Activated CD4-positive, alpha-beta T cell treated with anti-CD3 and anti-CD28 coated beads, Interleukin-2, amount 10 ng/mL, durations not matched to agents 24 days and 14 days (primary cell): Measurements from ENCODE around the gene ERV3-1. TPM values are rescaled to one million over a fixed set of nuclear protein-coding genes. Genes with fewer than 3 reads are reported as not detected.
"Not testable (repeated sequence)": the region's sequence is repeated elsewhere in the genome, so short reads cannot be mapped to it uniquely, and the experiment has no call there.

ENCODE experiments used
- DNase-seq: peaks from one replicate; pipeline ENCODE4 v3.0.0; 2022
- H3K27ac Mint-ChIP-seq: one replicate; pipeline ENCODE4 v1.8.0; 2022; ENCODE audit warnings: mild to moderate bottlenecking, mixed read lengths
- H3K27me3 Mint-ChIP-seq: one replicate; pipeline ENCODE4 v1.8.0; 2022; ENCODE audit warnings: mixed read lengths
- H3K36me3 Mint-ChIP-seq: one replicate; pipeline ENCODE4 v1.8.0; 2022; ENCODE audit warnings: low read depth, mild to moderate bottlenecking, mixed read lengths
- H3K4me1 Mint-ChIP-seq: one replicate; pipeline ENCODE4 v1.8.0; 2021; ENCODE audit warnings: mixed read lengths
- H3K4me3 Mint-ChIP-seq: one replicate; pipeline ENCODE4 v1.8.0; 2022; ENCODE audit warnings: mild to moderate bottlenecking, moderate library complexity, mixed read lengths
- H3K9me3 Mint-ChIP-seq: one replicate; pipeline ENCODE4 v1.8.0; 2021; ENCODE audit warnings: mixed read lengths
- intact Hi-C: fragments of 100-400 bp; cut with micrococcal nuclease; formaldehyde crosslinking; loops from one replicate; pipeline ENCODE4 v1.15.1; 2023
- total RNA-seq: library from RNA; stranded (reverse); gene quantifications from 2 replicates; pipeline ENCODE4 v1.2.3, GENCODE V29; 2022

Gene ERV3-1
- total RNA-seq, 1 donor from 2014 or later: 7.4 TPM

- peaks cover 48% of the 10 kb centered on the region for H3K36me3 Mint-ChIP-seq
- H3K27me3 Mint-ChIP-seq: no peaks in the 10 kb centered on the region
- intact Hi-C loops: no loop called here
- DNase-seq: no peak
- H3K4me1 Mint-ChIP-seq: no peaks in the 10 kb centered on the region
- peaks cover 35% of the 10 kb centered on the region for H3K9me3 Mint-ChIP-seq
- no peak overlapping the region for H3K27ac Mint-ChIP-seq
- no peak overlapping the region for H3K4me3 Mint-ChIP-seq
These were observed 10.2 kb downstream of the ERV3-1 start for GRCh38 chr7:64996305-64996704.

- intact Hi-C loops: no loop called here
- peaks cover 35% of the 10 kb centered on the region for H3K9me3 Mint-ChIP-seq
- H3K4me3 Mint-ChIP-seq: no peak overlapping the region
- H3K4me1 Mint-ChIP-seq: no peaks in the 10 kb centered on the region
- no peaks in the 10 kb centered on the region for H3K27me3 Mint-ChIP-seq
- H3K36me3 Mint-ChIP-seq: peaks cover 35% of the 10 kb centered on the region
- no peak for DNase-seq
- H3K27ac Mint-ChIP-seq: no peak overlapping the region
These were observed 12.6 kb downstream of the ERV3-1 start for GRCh38 chr7:64993901-64994300.

- Mint-ChIP-seq H3K27ac (no peak overlapping the region), H3K4me1 (no peaks in the 10 kb centered on the region), H3K9me3 (peaks cover 37% of the 10 kb centered on the region), H3K4me3 (no peak overlapping the region), H3K36me3 (peaks cover 31% of the 10 kb centered on the region), H3K27me3 (no peaks in the 10 kb centered on the region)
- intact Hi-C loops: no loop called here
- DNase-seq: no peak
These were observed 13.5 kb downstream of the ERV3-1 start for GRCh38 chr7:64992971-64993370.

GRCh38 chr7:64990936-64991335, 15.6 kb downstream of the ERV3-1 start, which contains the start of gene ZNF117:
TSS of gene ZNF117 (minus strand) at chr7:64991036.
- no peaks in the 10 kb centered on the region for H3K27me3 Mint-ChIP-seq
- H3K27ac Mint-ChIP-seq: no peak within 1 kb of the TSS
- intact Hi-C loops: no loop called here
- no peaks in the 10 kb centered on the region for H3K4me1 Mint-ChIP-seq
- H3K9me3 Mint-ChIP-seq: peaks cover 34% of the 10 kb centered on the region
- peaks cover 23% of the 10 kb centered on the region for H3K36me3 Mint-ChIP-seq
- no peak within 1 kb of the TSS for H3K4me3 Mint-ChIP-seq
- no peak for DNase-seq

GRCh38 chr7:64990216-64990615, 16.3 kb downstream of the ERV3-1 start:
- no peak overlapping the region for H3K4me3 Mint-ChIP-seq
- no peak overlapping the region for H3K27ac Mint-ChIP-seq
- intact Hi-C loops: no loop called here
- peaks cover 35% of the 10 kb centered on the region for H3K9me3 Mint-ChIP-seq
- H3K4me1 Mint-ChIP-seq: no peaks in the 10 kb centered on the region
- DNase-seq: no peak
- H3K27me3 Mint-ChIP-seq: no peaks in the 10 kb centered on the region
- peaks cover 23% of the 10 kb centered on the region for H3K36me3 Mint-ChIP-seq

- H3K36me3 Mint-ChIP-seq: peaks cover 25% of the 10 kb centered on the region
- no peak overlapping the region for H3K4me3 Mint-ChIP-seq
- H3K27ac Mint-ChIP-seq: no peak overlapping the region
- H3K4me1 Mint-ChIP-seq: no peaks in the 10 kb centered on the region
- H3K27me3 Mint-ChIP-seq: no peaks in the 10 kb centered on the region
- H3K9me3 Mint-ChIP-seq: peaks cover 31% of the 10 kb centered on the region
- DNase-seq: no peak
- intact Hi-C loops: no loop called here
These were observed 27.8 kb downstream of the ERV3-1 start for GRCh38 chr7:64978497-64979203.

GRCh38 chr7:64965594-64965993, 40.9 kb downstream of the ERV3-1 start:
- no peaks in the 10 kb centered on the region for H3K4me1 Mint-ChIP-seq
- no peak for DNase-seq
- H3K9me3 Mint-ChIP-seq: peaks cover 20% of the 10 kb centered on the region
- no peak overlapping the region for H3K27ac Mint-ChIP-seq
- no peaks in the 10 kb centered on the region for H3K27me3 Mint-ChIP-seq
- no peak overlapping the region for H3K4me3 Mint-ChIP-seq
- intact Hi-C loops: no loop called here
- H3K36me3 Mint-ChIP-seq: no peaks in the 10 kb centered on the region

GRCh38 chr7:64959072-64959747, 47.3 kb downstream of the ERV3-1 start:
- H3K27ac Mint-ChIP-seq: no peak overlapping the region
- H3K9me3 Mint-ChIP-seq: peaks cover 16% of the 10 kb centered on the region
- no peak overlapping the region for H3K4me3 Mint-ChIP-seq
- no peaks in the 10 kb centered on the region for H3K36me3 Mint-ChIP-seq
- no peak for DNase-seq
- H3K27me3 Mint-ChIP-seq: no peaks in the 10 kb centered on the region
- no peaks in the 10 kb centered on the region for H3K4me1 Mint-ChIP-seq
- intact Hi-C loops: no loop called here

- H3K27ac Mint-ChIP-seq: no peak overlapping the region
- peak; percentile 68 for DNase-seq
- intact Hi-C loops: loop anchor here (2.0 kb wide), 1 partner anchor 269 kb away; no protein-coding TSS in a partner anchor
- H3K36me3 Mint-ChIP-seq: no peaks in the 10 kb centered on the region
- H3K9me3 Mint-ChIP-seq: no peaks in the 10 kb centered on the region
- no peaks in the 10 kb centered on the region for H3K4me1 Mint-ChIP-seq
- H3K27me3 Mint-ChIP-seq: peaks cover 24% of the 10 kb centered on the region
- H3K4me3 Mint-ChIP-seq: no peak overlapping the region
These were observed 55.1 kb downstream of the ERV3-1 start for GRCh38 chr7:64951250-64951848.

GRCh38 chr7:64950673-64951072, 55.8 kb downstream of the ERV3-1 start:
- DNase-seq, H3K4me1 Mint-ChIP-seq, H3K27ac Mint-ChIP-seq, H3K36me3 Mint-ChIP-seq, H3K4me3 Mint-ChIP-seq, H3K9me3 Mint-ChIP-seq: not testable (repeated sequence)
- intact Hi-C loops: loop anchor here (2.0 kb wide), 1 partner anchor 270 kb away; no protein-coding TSS in a partner anchor
- H3K27me3 Mint-ChIP-seq: peaks cover 28% of the 10 kb centered on the region

GRCh38 chr7:64948774-64949173, 57.7 kb downstream of the ERV3-1 start:
- H3K4me1 Mint-ChIP-seq, H3K36me3 Mint-ChIP-seq, DNase-seq, H3K4me3 Mint-ChIP-seq, H3K9me3 Mint-ChIP-seq, intact Hi-C loops, H3K27ac Mint-ChIP-seq: not testable (repeated sequence)
- peaks cover 28% of the 10 kb centered on the region for H3K27me3 Mint-ChIP-seq

- intact Hi-C loops: no loop called here
- no peaks in the 10 kb centered on the region for H3K9me3 Mint-ChIP-seq
- H3K27me3 Mint-ChIP-seq: peaks cover 28% of the 10 kb centered on the region
- H3K4me3 Mint-ChIP-seq: no peak overlapping the region
- no peaks in the 10 kb centered on the region for H3K4me1 Mint-ChIP-seq
- no peak for DNase-seq
- H3K27ac Mint-ChIP-seq: no peak overlapping the region
- no peaks in the 10 kb centered on the region for H3K36me3 Mint-ChIP-seq
These were observed 59.1 kb downstream of the ERV3-1 start for GRCh38 chr7:64947252-64948000.

GRCh38 chr7:64946772-64947171, 59.7 kb downstream of the ERV3-1 start:
- no peaks in the 10 kb centered on the region for H3K36me3 Mint-ChIP-seq
- no peaks in the 10 kb centered on the region for H3K4me1 Mint-ChIP-seq

More at GRCh38 chr7:64946772-64947171, 59.7 kb downstream of the ERV3-1 start:
- Mint-ChIP-seq H3K27ac (no peak overlapping the region), H3K9me3 (no peaks in the 10 kb centered on the region), H3K4me3 (no peak overlapping the region), H3K27me3 (peaks cover 28% of the 10 kb centered on the region)
- intact Hi-C loops: no loop called here
- peak; percentile 57 for DNase-seq
